H1 (cell line): Measurements from ENCODE around the gene NOL4L. TPM values are rescaled to one million over a fixed set of nuclear protein-coding genes. Genes with fewer than 3 reads are reported as not detected.

Experiments
- CTCF ChIA-PET: fragments of 300-600 bp; sonication (Branson Sonifier 250); formaldehyde crosslinking; loops from one replicate; lab custom pipeline; 2021; ENCODE audit not compliant: partially characterized antibody; lab: Charles Lee
- POLR2A ChIA-PET: fragments of 300-600 bp; sonication (Branson Sonifier 250); formaldehyde crosslinking; loops from one replicate; lab custom pipeline; 2021; ENCODE audit warnings: inconsistent platforms; ENCODE audit not compliant: partially characterized antibody; lab: Charles Lee
- DNase-seq, 2 experiments: peaks; one replicate each; pipeline versions ENCODE4 v3.0.0 to v3.0.0-alpha.2; 2010 to 2022; ENCODE audit warnings: low spot score in 2 of 2, low read depth in 1 of 2, mixed read lengths in 1 of 2
- FAIRE-seq: peaks from 2 replicates; lab custom pipeline; 2011; peaks lifted over from hg19 to GRCh38; lab: Jason Lieb, UNC
- H2AFZ ChIP-seq: 2 replicates; pipeline ENCODE4 v1.8.1; 2012; ENCODE audit warnings: low read length, inconsistent platforms
- H2AK5ac ChIP-seq: 2 replicates; pipeline ENCODE4 v1.6.1; 2013; ENCODE audit warnings: low read depth, low read length
- H2BK120ac ChIP-seq: replicated peaks from 2 replicates; pipeline ENCODE3; 2013; ENCODE audit warnings: low read depth, low read length, inconsistent platforms
- H2BK12ac ChIP-seq: 2 replicates; pipeline ENCODE4 v1.6.1; 2013; ENCODE audit warnings: low read depth, low read length
- H2BK15ac ChIP-seq: 2 replicates; pipeline ENCODE4 v1.6.1; 2013; ENCODE audit warnings: low read length
- H2BK20ac ChIP-seq: 2 replicates; pipeline ENCODE4 v1.6.1; 2013; ENCODE audit warnings: low read length
- H2BK5ac ChIP-seq: 2 replicates; pipeline ENCODE4 v1.6.1; 2013; ENCODE audit warnings: low read depth, low read length
- H3K14ac ChIP-seq: 2 replicates; pipeline ENCODE4 v1.6.1; 2013; ENCODE audit warnings: inconsistent platforms; ENCODE audit not compliant: insufficient read length
- H3K18ac ChIP-seq: 2 replicates; pipeline ENCODE4 v1.6.1; 2013; ENCODE audit warnings: low read length; ENCODE audit errors: extremely low read depth
- H3K23ac ChIP-seq: 2 replicates; pipeline ENCODE4 v1.6.1; 2013; ENCODE audit warnings: inconsistent platforms; ENCODE audit not compliant: insufficient read length
- H3K23me2 ChIP-seq: 2 replicates; pipeline ENCODE4 v1.6.1; 2013; ENCODE audit warnings: low read depth, low read length
- H3K27ac ChIP-seq: 2 replicates; pipeline ENCODE4 v1.6.1; 2011; ENCODE audit warnings: low read depth, low read length, inconsistent platforms
- H3K27me3 ChIP-seq, 4 experiments: replicated peaks in 1 of 4; 1 replicate in 1 of 4; 2 replicates in 3 of 4; pipeline versions ENCODE4 v1.6.1 to v1.8.1; 2011 to 2013; ENCODE audit warnings: low read length in 3 of 4, mild to moderate bottlenecking in 3 of 4, inconsistent platforms in 2 of 4, mixed read lengths in 2 of 4, moderate library complexity in 1 of 4; ENCODE audit not compliant: control insufficient read depth in 3 of 4, insufficient read depth in 3 of 4; ENCODE audit errors: extremely low read depth in 1 of 4
- H3K36me3 ChIP-seq, 4 experiments: 2 replicates each; pipeline versions ENCODE4 v1.6.1 to v1.8.1; 2011 to 2013; ENCODE audit warnings: mild to moderate bottlenecking in 4 of 4, low read length in 3 of 4, moderate library complexity in 2 of 4, control low read depth in 1 of 4, inconsistent platforms in 1 of 4; ENCODE audit not compliant: insufficient read depth in 4 of 4, control insufficient read depth in 2 of 4
- H3K4ac ChIP-seq: replicated peaks from 2 replicates; pipeline ENCODE3; 2013; ENCODE audit warnings: low read length, low read depth, mixed read lengths, inconsistent platforms; ENCODE audit not compliant: insufficient read length
- H3K4me1 ChIP-seq, 4 experiments: replicated peaks in 1 of 4; 1 replicate in 1 of 4; 2 replicates in 3 of 4; pipeline versions ENCODE4 v1.6.1 to v1.8.1; 2011 to 2013; ENCODE audit warnings: low read length in 3 of 4, inconsistent platforms in 2 of 4, mixed read lengths in 1 of 4; ENCODE audit not compliant: insufficient read depth in 4 of 4, control insufficient read depth in 3 of 4
- H3K4me2 ChIP-seq, 2 experiments: 2 replicates each; pipeline versions ENCODE4 v1.6.1 to v1.8.1; 2011 to 2013; ENCODE audit warnings: low read depth in 2 of 2, low read length in 2 of 2, control low read depth in 1 of 2, inconsistent platforms in 1 of 2, mild to moderate bottlenecking in 1 of 2; ENCODE audit not compliant: insufficient read depth in 1 of 2
- H3K4me3 ChIP-seq, 4 experiments: fragments of 200-600, 300-600 bp in 1 of 4; sonication (generic), shearing (Covaris generic), sonication (Bioruptor Twin) in 1 of 4; 2 replicates each; pipeline versions ENCODE4 v1.5.1 to v1.8.1; 2011 to 2016; ENCODE audit warnings: low read length in 4 of 4, low read depth in 3 of 4, control low read depth in 2 of 4, inconsistent platforms in 2 of 4, mild to moderate bottlenecking in 2 of 4, mixed read lengths in 1 of 4, moderate library complexity in 1 of 4; ENCODE audit not compliant: insufficient read depth in 2 of 4; ENCODE audit errors: extremely low read depth in 1 of 4
- H3K56ac ChIP-seq: replicated peaks from 2 replicates; pipeline ENCODE3; 2013; ENCODE audit warnings: low read depth, mild to moderate bottlenecking, mixed read lengths, low read length, inconsistent platforms; ENCODE audit not compliant: insufficient read length
- H3K79me1 ChIP-seq: 2 replicates; pipeline ENCODE4 v1.6.1; 2013; ENCODE audit warnings: low read depth, low read length, control low read depth
- H3K79me2 ChIP-seq, 2 experiments: 2 replicates each; pipeline versions ENCODE4 v1.6.1 to v1.8.1; 2012 to 2013; ENCODE audit warnings: low read length in 2 of 2, mild to moderate bottlenecking in 2 of 2, inconsistent platforms in 1 of 2; ENCODE audit not compliant: insufficient read depth in 2 of 2, control insufficient read depth in 1 of 2
- H3K9ac ChIP-seq, 4 experiments: replicated peaks in 1 of 4; 1 replicate in 1 of 4; 2 replicates in 3 of 4; pipeline versions ENCODE4 v1.6.1 to v1.8.1; 2011 to 2013; ENCODE audit warnings: low read depth in 3 of 4, low read length in 3 of 4, control low read depth in 2 of 4, mild to moderate bottlenecking in 2 of 4, moderate library complexity in 2 of 4, inconsistent platforms in 1 of 4; ENCODE audit errors: extremely low read depth in 1 of 4
- H3K9me3 ChIP-seq, 2 experiments: 2 replicates each; pipeline versions ENCODE4 v1.6.1 to v1.8.1; 2012 to 2013; ENCODE audit warnings: mild to moderate bottlenecking in 2 of 2, moderate library complexity in 2 of 2, control low read depth in 1 of 2, inconsistent platforms in 1 of 2, low read depth in 1 of 2, low read length in 1 of 2, mixed read lengths in 1 of 2; ENCODE audit not compliant: insufficient read depth in 2 of 2
- H4K20me1 ChIP-seq, 2 experiments: replicated peaks in 1 of 2; 2 replicates each; pipeline versions ENCODE3 to v1.8.1; 2011 to 2013; ENCODE audit warnings: inconsistent platforms in 2 of 2, low read length in 2 of 2, mild to moderate bottlenecking in 1 of 2; ENCODE audit not compliant: insufficient read depth in 2 of 2, control insufficient read depth in 1 of 2
- H4K5ac ChIP-seq: 2 replicates; pipeline ENCODE4 v1.6.1; 2013; ENCODE audit warnings: low read length, low read depth, mixed read lengths, inconsistent platforms; ENCODE audit not compliant: insufficient read length
- H4K8ac ChIP-seq: 2 replicates; pipeline ENCODE4 v1.8.0; 2013; ENCODE audit warnings: mild to moderate bottlenecking, moderate library complexity, low read length, inconsistent platforms; ENCODE audit not compliant: insufficient read depth; ENCODE audit errors: extremely low read depth
- H4K91ac ChIP-seq: replicated peaks from 2 replicates; pipeline ENCODE3; 2013; ENCODE audit warnings: low read length, mixed read lengths, inconsistent platforms; ENCODE audit not compliant: insufficient read length
- EGR1 ChIP-seq: IDR thresholded peaks from 2 replicates; pipeline ENCODE4 v1.6.1; 2011; ENCODE audit warnings: low read depth, low read length, borderline replicate concordance
- POLR2A ChIP-seq, 2 experiments: IDR thresholded peaks; 1 replicate in 1 of 2; 2 replicates in 1 of 2; pipeline ENCODE4 v1.6.1; 2011; ENCODE audit warnings: low read depth in 2 of 2, low read length in 2 of 2, mild to moderate bottlenecking in 2 of 2; ENCODE audit errors: control extremely low read depth in 1 of 2
- RBBP5 ChIP-seq: IDR thresholded peaks from 2 replicates; pipeline ENCODE4 v1.7.1; 2012; ENCODE audit warnings: low read depth, mild to moderate bottlenecking, inconsistent platforms, low read length, moderate library complexity, borderline replicate concordance
- RNF2 ChIP-seq: fragments of 200-900, 300-1000 bp; sonication (generic); IDR thresholded peaks from 2 replicates; pipeline ENCODE4 v1.7.1; 2016; ENCODE audit warnings: borderline replicate concordance, low read depth, mild to moderate bottlenecking, antibody characterized with exemption, low read length; ENCODE audit not compliant: poor library complexity, severe bottlenecking; ENCODE audit errors: missing control alignments
- RXRA ChIP-seq: IDR thresholded peaks from 2 replicates; pipeline ENCODE4 v1.6.1; 2011; ENCODE audit warnings: low read depth, mild to moderate bottlenecking, low read length, moderate library complexity; ENCODE audit not compliant: insufficient read depth
- SP1 ChIP-seq: IDR thresholded peaks from 2 replicates; pipeline ENCODE4 v1.6.1; 2011; ENCODE audit warnings: low read depth, low read length
- TAF1 ChIP-seq: IDR thresholded peaks from 2 replicates; pipeline ENCODE4 v1.6.1; 2011; ENCODE audit warnings: mild to moderate bottlenecking, low read depth, low read length
- TBP ChIP-seq: IDR thresholded peaks from 2 replicates; pipeline ENCODE4 v1.6.1; 2011; ENCODE audit warnings: low read depth, low read length, improper control_type of control experiment
- TCF12 ChIP-seq: IDR thresholded peaks from 2 replicates; pipeline ENCODE4 v1.6.1; 2011; ENCODE audit warnings: low read depth, mild to moderate bottlenecking, low read length
- TEAD4 ChIP-seq: IDR thresholded peaks from 2 replicates; pipeline ENCODE4 v1.6.1; 2012; ENCODE audit warnings: low read depth, low read length, inconsistent platforms, mixed read lengths
- USF2 ChIP-seq: IDR thresholded peaks from 2 replicates; pipeline ENCODE4 v1.6.1; 2011; ENCODE audit warnings: low read length, improper control_type of control experiment
- YY1 ChIP-seq: IDR thresholded peaks from 2 replicates; pipeline ENCODE4 v1.6.1; 2011; ENCODE audit warnings: low read depth, mild to moderate bottlenecking, low read length
- WGBS, 2 experiments: shearing (Covaris generic) in 1 of 2; methylation state at CpG; one replicate each; pipeline versions ENCODE4 v1.1.6 to v1.1.7; 2013 to 2015; ENCODE audit warnings: low lambda C conversion rate in 2 of 2, mixed read lengths in 2 of 2, inconsistent platforms in 1 of 2, low coverage in 1 of 2, missing lambda C conversion rate in 1 of 2; ENCODE audit not compliant: insufficient replicate concordance in 2 of 2, insufficient coverage in 1 of 2, insufficient read length in 1 of 2; ENCODE audit errors: extremely low coverage in 1 of 2, missing lambda C conversion rate in 1 of 2; 5-methylcytosine and 5-hydroxymethylcytosine counted together
- polyA plus RNA-seq, 7 experiments: library from polyadenylated mRNA; depleted of rRNA in 3 of 7; stranded (reverse) in 5 of 7; unstranded in 2 of 7; fragments of >200 nt in 5 of 7; fragments of 200-250 nt in 2 of 7; gene quantifications; 1 replicate in 5 of 7; 2 replicates in 1 of 7; 4 replicates in 1 of 7; pipeline versions ENCODE4 v1.2.1 to v1.2.3, GENCODE V29; 2011 to 2013; ENCODE audit warnings: missing spikeins in 2 of 7, mixed read lengths in 2 of 7
- total RNA-seq: library from RNA; stranded (reverse); fragmentation: NEBNext Ultra II Directional; extraction: Animal tissue kit (Norgen Biotek cat#: 25700); gene quantifications from 2 replicates; pipeline ENCODE4 v1.2.1, GENCODE V29; 2021

NOL4L gene
- total and polyA plus RNA-seq, 2 of the 8 experiments (the other 6 are each of a cell fraction or from before 2014, with no cell fraction given), result 15.3 to 23.7 TPM

- Histone ChIP-seq H2BK15ac (no peak overlapping the region), H3K79me1 (no peaks in the 10 kb centered on the region; the same call in 1 of the 2 replicates), H3K4me1 (no peaks in the 10 kb centered on the region), H3K18ac (no peak overlapping the region), H2BK20ac (no peak overlapping the region), H2BK12ac (no peak overlapping the region), H3K56ac (no peak overlapping the region), H2BK5ac (no peak overlapping the region), H3K9me3 (no peaks in the 10 kb centered on the region), H3K4me2 (no peak overlapping the region), H3K27ac (no peak overlapping the region), H3K79me2 (no peaks in the 10 kb centered on the region), H4K20me1 (peaks cover 2 to 5% of the 10 kb centered on the region in 2 experiments), H4K91ac (no peak overlapping the region), H3K23ac (no peak overlapping the region), H4K5ac (no peak overlapping the region), H4K8ac (no peak overlapping the region), H2AFZ (no peak overlapping the region), H2BK120ac (no peak overlapping the region), H3K36me3 (peaks cover 3 to 37% (median 19%) of the 10 kb centered on the region in 4 experiments; a peak in 6 of 8 replicates), H3K14ac (no peak overlapping the region), H3K23me2 (no peaks in the 10 kb centered on the region), H2AK5ac (no peak overlapping the region), H3K9ac (no peak overlapping the region), H3K27me3 (no peaks in the 10 kb centered on the region), H3K4ac (no peak overlapping the region), H3K4me3 (no peak overlapping the region)
- POLR2A ChIA-PET, result no interaction called here
- CTCF ChIA-PET, result interaction anchor here (0.7 to 2.3 kb wide), 3 partner anchors 21 to 220 kb away, joined by 3 to 10 read pairs (median 3); no protein-coding TSS in a partner anchor
- 86% methylated on average over 12 of the region's 12 CpGs; no CpG with 5 or more reads in 1 of the 2 experiments for WGBS, 2 experiments
- DNase-seq, result no peak
- no peak for FAIRE-seq
- TF ChIP-seq EGR1 (no peak), TCF12 (no peak), POLR2A (IDR thresholded peaks at IDR 0.05; ENCODE audit: control extremely low read depth in 1 of 2, low read depth in 2 of 2, low read length in 2 of 2) (no peak), RBBP5 (no peak), SP1 (no peak), RXRA (no peak), TBP (no peak), TEAD4 (no peak), TAF1 (no peak), YY1 (no peak), RNF2 (no peak), USF2 (no peak)
These were observed 149.6 kb downstream of the NOL4L start for GRCh38 chr20:32435449-32436107.
